ENCODE measurements around the gene PROB1.

DNA sequence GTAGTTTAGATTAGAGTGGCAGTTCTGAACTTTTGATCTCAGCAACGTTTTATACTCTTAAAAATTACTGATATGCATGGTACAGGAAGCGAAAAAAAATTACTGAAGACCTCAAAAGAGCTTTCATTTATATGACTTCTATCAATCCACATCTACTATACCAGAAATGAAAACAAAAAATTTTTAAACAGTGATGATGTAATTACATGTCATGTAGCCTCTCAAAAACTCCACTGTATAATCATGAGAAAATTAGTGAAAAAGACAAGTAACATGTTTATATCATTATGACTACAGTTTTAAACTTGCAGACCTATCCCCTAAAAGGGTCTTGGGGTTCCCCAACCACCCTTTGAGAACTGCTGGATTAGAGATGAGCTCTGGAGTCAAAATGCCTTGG, 35.1 kb upstream of the PROB1 start:
- TF ChIP-seq, protein P1, sequence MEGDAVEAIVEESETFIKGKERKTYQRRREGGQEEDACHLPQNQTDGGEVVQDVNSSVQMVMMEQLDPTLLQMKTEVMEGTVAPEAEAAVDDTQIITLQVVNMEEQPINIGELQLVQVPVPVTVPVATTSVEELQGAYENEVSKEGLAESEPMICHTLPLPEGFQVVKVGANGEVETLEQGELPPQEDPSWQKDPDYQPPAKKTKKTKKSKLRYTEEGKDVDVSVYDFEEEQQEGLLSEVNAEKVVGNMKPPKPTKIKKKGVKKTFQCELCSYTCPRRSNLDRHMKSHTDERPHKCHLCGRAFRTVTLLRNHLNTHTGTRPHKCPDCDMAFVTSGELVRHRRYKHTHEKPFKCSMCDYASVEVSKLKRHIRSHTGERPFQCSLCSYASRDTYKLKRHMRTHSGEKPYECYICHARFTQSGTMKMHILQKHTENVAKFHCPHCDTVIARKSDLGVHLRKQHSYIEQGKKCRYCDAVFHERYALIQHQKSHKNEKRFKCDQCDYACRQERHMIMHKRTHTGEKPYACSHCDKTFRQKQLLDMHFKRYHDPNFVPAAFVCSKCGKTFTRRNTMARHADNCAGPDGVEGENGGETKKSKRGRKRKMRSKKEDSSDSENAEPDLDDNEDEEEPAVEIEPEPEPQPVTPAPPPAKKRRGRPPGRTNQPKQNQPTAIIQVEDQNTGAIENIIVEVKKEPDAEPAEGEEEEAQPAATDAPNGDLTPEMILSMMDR (conservative IDR thresholded peaks at IDR 0.05; ENCODE audit: low read depth, low read length): no peak
- TF ChIP-seq EZH2 (IDR thresholded peaks at IDR 0.05; ENCODE audit: borderline replicate concordance, low read depth, low read length, poor library complexity, severe bottlenecking): no peak
